AG09319 (cell line): ENCODE data around the gene AKAP11.
"Not testable (repeated sequence)": the region's sequence is repeated elsewhere in the genome, so short reads cannot be mapped to it uniquely, and the experiment has no call there.

ENCODE experiments used
- DNase-seq: peaks from one replicate; pipeline ENCODE4 v3.0.0-alpha.2; 2010; ENCODE audit warnings: low read depth; ENCODE audit errors: extremely low read depth
- CTCF ChIP-seq: IDR thresholded peaks from 2 replicates; pipeline ENCODE4 v1.5.1; 2011; ENCODE audit warnings: low read depth, mild to moderate bottlenecking, inconsistent platforms, low read length, moderate library complexity

The AKAP11 gene

GRCh38 chr13:42272115-42272803 is at the start of gene AKAP11:
Gene AKAP11, plus strand, starts transcription at chr13:42272152. Its CDS starts 14,197 bp downstream, at chr13:42286349.
- DNase-seq: no peak
- no peak for TF ChIP-seq CTCF

- TF ChIP-seq CTCF: no peak
- no peak for DNase-seq
Measured at GRCh38 chr13:42223681-42224080, 48.3 kb upstream of the AKAP11 start.

- TF ChIP-seq CTCF: no peak
- DNase-seq: no peak
Measured at GRCh38 chr13:42225051-42225450, 46.9 kb upstream of the AKAP11 start.

- not testable (repeated sequence) for DNase-seq
Measured at GRCh38 chr13:42226759-42227158, 45.2 kb upstream of the AKAP11 start.

- DNase-seq: no peak
- no peak for TF ChIP-seq CTCF
Measured at GRCh38 chr13:42228527-42228926, 43.4 kb upstream of the AKAP11 start.

- DNase-seq: no peak
- TF ChIP-seq CTCF: no peak
Measured at GRCh38 chr13:42229287-42229686, 42.7 kb upstream of the AKAP11 start.

- TF ChIP-seq CTCF: no peak
- DNase-seq: no peak
Measured at GRCh38 chr13:42232671-42233070, 39.3 kb upstream of the AKAP11 start.

GRCh38 chr13:42233726-42234125 is 38.2 kb upstream of the AKAP11 start:
- no peak for DNase-seq

More at GRCh38 chr13:42233726-42234125, 38.2 kb upstream of the AKAP11 start:
- no peak for TF ChIP-seq CTCF
